Upper lobe of left lung (tissue), 4 donors: ENCODE data around the gene CHMP3.

Source experiments
- CTCF ChIP-seq, 6 experiments: fragments of 450-650 bp in 4 of 6; fragments of 200-600 bp in 2 of 6; sonication (generic) in 2 of 6; IDR thresholded peaks; one replicate each; pipeline ENCODE4 v1.5.1; 2016 to 2019; ENCODE audit warnings: antibody characterized with exemption in 6 of 6
- POLR2A ChIP-seq, 4 donors: fragments of 450-650 bp; IDR thresholded peaks; one replicate each; pipeline ENCODE4 v1.5.1; 2016 to 2017; ENCODE audit warnings: antibody characterized with exemption in 4 of 4, mild to moderate bottlenecking in 2 of 4
- POLR2AphosphoS5 ChIP-seq, 2 donors: sonication (generic); formaldehyde crosslinking; IDR thresholded peaks; one replicate each; pipeline ENCODE4 v1.5.1; 2017; ENCODE audit warnings: antibody characterized with exemption in 2 of 2

DNA sequence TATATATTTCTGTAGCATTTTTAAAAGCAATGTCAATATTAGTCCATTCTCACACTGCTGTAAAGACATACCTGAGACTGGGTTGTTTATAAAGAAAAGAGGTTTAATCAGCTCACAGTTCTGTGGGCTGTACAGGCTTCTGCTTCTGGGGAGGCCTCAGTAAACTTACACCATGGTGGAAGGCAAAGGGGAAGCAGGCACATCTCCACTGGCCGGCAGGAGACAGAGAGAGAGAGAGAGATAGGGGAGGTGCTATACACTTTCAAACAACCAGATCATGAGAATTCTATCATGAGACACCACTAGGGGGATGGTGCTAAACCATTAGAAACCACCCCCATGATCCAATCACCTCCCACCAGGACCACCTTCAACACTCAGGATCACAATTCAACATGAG, 43.1 kb downstream of the CHMP3 start:
- TF ChIP-seq CTCF (IDR thresholded peaks at IDR 0.05) (no peak), POLR2A (IDR thresholded peaks at IDR 0.05) (no peak), POLR2AphosphoS5 (IDR thresholded peaks at IDR 0.05) (no peak)
